Measurements from ENCODE around the gene KCNH6. TPM values are rescaled to one million over a fixed set of nuclear protein-coding genes. Genes with fewer than 3 reads are reported as not detected.

Gene KCNH6
- total RNA-seq, 1 donor from 2014 or later: not detected

DNA sequence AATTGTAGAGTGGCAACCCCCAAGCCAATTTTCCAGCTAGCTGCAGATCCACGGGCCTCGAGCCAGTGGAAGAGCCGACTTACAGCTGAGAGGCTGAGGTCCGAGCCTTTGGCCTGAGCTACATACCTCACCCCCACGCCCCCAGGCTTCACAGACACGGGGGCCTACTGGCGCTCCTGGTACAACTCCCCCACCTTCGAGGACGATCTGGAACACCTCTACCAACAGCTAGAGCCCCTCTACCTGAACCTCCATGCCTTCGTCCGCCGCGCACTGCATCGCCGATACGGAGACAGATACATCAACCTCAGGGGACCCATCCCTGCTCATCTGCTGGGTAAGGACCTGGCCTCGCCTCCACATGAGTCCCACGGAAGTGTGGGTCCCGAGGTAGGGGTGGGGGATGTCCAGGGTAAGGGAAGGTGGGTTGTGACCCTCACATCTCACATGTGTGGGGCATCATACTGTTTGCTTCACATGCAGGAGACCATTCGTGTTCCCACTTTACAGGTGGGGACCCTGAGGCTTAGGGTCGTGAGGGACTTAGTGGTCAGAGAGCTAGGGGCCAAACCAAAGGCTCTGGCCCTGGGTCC lies 42.9 kb upstream of the KCNH6 start:
- Histone ChIP-seq H3K4me3 (ENCODE audit: low read depth, low read length) (no peak overlapping the region), H3K27me3 (ENCODE audit: control insufficient read depth, insufficient read depth, low read length) (peaks cover 3% of the 10 kb centered on the region), H3K36me3 (ENCODE audit: control insufficient read depth, insufficient read depth, low read length) (no peaks in the 10 kb centered on the region)
- FAIRE-seq: no peak
- TF ChIP-seq, protein P1, sequence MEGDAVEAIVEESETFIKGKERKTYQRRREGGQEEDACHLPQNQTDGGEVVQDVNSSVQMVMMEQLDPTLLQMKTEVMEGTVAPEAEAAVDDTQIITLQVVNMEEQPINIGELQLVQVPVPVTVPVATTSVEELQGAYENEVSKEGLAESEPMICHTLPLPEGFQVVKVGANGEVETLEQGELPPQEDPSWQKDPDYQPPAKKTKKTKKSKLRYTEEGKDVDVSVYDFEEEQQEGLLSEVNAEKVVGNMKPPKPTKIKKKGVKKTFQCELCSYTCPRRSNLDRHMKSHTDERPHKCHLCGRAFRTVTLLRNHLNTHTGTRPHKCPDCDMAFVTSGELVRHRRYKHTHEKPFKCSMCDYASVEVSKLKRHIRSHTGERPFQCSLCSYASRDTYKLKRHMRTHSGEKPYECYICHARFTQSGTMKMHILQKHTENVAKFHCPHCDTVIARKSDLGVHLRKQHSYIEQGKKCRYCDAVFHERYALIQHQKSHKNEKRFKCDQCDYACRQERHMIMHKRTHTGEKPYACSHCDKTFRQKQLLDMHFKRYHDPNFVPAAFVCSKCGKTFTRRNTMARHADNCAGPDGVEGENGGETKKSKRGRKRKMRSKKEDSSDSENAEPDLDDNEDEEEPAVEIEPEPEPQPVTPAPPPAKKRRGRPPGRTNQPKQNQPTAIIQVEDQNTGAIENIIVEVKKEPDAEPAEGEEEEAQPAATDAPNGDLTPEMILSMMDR (IDR thresholded peaks at IDR 0.05; ENCODE audit: insufficient read depth, low read length, severe bottlenecking): no peak
- no peak for DNase-seq (ENCODE audit: low read depth)

DNA sequence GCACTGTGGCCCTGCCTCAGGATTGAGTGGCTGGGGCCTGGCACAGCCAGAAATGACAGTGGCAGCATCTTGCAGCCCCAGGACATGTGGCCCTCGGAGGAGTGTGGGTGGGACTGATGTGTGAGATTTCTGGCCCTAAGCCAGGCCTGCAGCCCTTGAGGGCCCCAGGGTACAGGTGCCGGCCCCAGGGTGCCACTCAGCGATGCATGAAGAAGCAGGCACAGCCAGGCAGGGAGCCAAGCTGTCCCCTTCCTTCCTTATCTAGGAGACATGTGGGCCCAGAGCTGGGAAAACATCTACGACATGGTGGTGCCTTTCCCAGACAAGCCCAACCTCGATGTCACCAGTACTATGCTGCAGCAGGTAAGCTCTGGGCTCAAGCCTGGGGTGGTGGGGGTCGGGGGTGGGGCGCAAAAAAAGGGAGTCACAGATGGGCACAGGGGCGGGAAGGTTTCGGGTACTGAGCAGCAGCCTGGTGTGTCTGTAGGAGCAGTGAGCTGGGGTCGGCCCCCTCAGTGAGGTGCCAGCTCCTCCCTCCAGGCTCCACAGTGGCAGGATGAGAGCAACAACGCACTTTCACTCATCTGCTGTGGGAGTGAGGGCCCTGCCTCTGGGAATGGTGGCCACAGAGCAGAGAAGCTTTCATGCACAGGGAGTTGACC lies 42.2 kb upstream of the KCNH6 start:
- no peak for DNase-seq (ENCODE audit: low read depth)
- TF ChIP-seq, protein P1 (IDR thresholded peaks at IDR 0.05; ENCODE audit: insufficient read depth, low read length, severe bottlenecking): no peak
- Histone ChIP-seq H3K27me3 (ENCODE audit: control insufficient read depth, insufficient read depth, low read length) (peaks cover 3% of the 10 kb centered on the region), H3K4me3 (ENCODE audit: low read depth, low read length) (no peak overlapping the region), H3K36me3 (ENCODE audit: control insufficient read depth, insufficient read depth, low read length) (no peaks in the 10 kb centered on the region)
- FAIRE-seq: no peak

DNA sequence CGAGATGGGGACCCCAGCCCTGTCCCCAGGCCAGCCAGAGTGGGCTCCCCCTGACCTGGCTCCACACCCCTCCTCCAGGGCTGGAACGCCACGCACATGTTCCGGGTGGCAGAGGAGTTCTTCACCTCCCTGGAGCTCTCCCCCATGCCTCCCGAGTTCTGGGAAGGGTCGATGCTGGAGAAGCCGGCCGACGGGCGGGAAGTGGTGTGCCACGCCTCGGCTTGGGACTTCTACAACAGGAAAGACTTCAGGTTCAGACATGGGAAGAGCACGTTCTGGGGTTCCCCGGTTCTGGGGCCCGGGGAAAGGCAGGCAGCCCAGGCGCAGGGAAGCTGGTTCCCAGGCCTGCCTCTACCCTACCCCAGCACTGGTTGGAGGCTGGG lies 41.7 kb upstream of the KCNH6 start:
- no peaks in the 10 kb centered on the region for H3K36me3 ChIP-seq (ENCODE audit: control insufficient read depth, insufficient read depth, low read length)
- H3K4me3 ChIP-seq (ENCODE audit: low read depth, low read length): no peak overlapping the region
- FAIRE-seq (no peak), DNase-seq (ENCODE audit: low read depth) (no peak)
- TF ChIP-seq, protein P1 (IDR thresholded peaks at IDR 0.05; ENCODE audit: insufficient read depth, low read length, severe bottlenecking): no peak
- peaks cover 3% of the 10 kb centered on the region for H3K27me3 ChIP-seq (ENCODE audit: control insufficient read depth, insufficient read depth, low read length)

DNA sequence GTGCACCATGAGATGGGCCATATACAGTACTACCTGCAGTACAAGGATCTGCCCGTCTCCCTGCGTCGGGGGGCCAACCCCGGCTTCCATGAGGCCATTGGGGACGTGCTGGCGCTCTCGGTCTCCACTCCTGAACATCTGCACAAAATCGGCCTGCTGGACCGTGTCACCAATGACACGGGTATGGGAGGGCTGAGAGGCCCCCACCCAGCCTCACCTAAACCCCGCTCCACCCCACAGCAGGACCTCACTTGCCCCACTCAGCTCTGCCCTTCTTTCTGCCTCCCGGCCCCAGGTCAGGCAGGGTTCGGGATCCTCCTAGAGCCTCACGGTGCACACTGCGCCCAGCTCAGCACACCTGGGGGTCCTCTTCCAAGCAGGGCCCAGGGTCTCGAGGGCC lies 40.6 kb upstream of the KCNH6 start:
- FAIRE-seq (no peak), DNase-seq (ENCODE audit: low read depth) (no peak)
- TF ChIP-seq, protein P1 (IDR thresholded peaks at IDR 0.05; ENCODE audit: insufficient read depth, low read length, severe bottlenecking): no peak
- no peak overlapping the region for H3K4me3 ChIP-seq (ENCODE audit: low read depth, low read length)
- H3K36me3 ChIP-seq (ENCODE audit: control insufficient read depth, insufficient read depth, low read length): no peaks in the 10 kb centered on the region
- peaks cover 2% of the 10 kb centered on the region for H3K27me3 ChIP-seq (ENCODE audit: control insufficient read depth, insufficient read depth, low read length)

DNA sequence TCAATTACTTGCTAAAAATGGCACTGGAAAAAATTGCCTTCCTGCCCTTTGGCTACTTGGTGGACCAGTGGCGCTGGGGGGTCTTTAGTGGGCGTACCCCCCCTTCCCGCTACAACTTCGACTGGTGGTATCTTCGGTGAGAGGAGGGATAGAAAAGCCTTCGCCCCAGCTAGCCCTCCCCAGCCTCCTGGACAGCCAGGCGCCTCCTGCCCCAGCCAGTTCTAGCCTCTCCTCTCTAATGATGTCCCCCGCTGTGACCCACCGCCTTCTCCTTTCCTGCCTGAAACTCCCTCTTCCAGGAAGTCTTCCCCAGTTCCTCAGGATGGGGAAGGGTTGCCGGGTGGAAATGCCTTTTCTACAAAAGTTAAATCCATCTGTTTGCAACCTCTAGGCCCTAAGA lies 40.1 kb upstream of the KCNH6 start:
- FAIRE-seq (no peak), DNase-seq (ENCODE audit: low read depth) (no peak)
- TF ChIP-seq, protein P1 (IDR thresholded peaks at IDR 0.05; ENCODE audit: insufficient read depth, low read length, severe bottlenecking): no peak
- Histone ChIP-seq H3K4me3 (ENCODE audit: low read depth, low read length) (no peak overlapping the region), H3K36me3 (ENCODE audit: control insufficient read depth, insufficient read depth, low read length) (no peaks in the 10 kb centered on the region), H3K27me3 (ENCODE audit: control insufficient read depth, insufficient read depth, low read length) (peaks cover 2% of the 10 kb centered on the region)
